ENCODE data around the gene PALM. TPM values are rescaled to one million over a fixed set of nuclear protein-coding genes. Genes with fewer than 3 reads are reported as not detected.

PALM gene
- total RNA-seq, 1 donor from 2014 or later = under 0.01 TPM

- FAIRE-seq (no peak), DNase-seq (ENCODE audit: low read depth) (no peak)
- Histone ChIP-seq H3K36me3 (ENCODE audit: control insufficient read depth, insufficient read depth, low read length) (no peaks in the 10 kb centered on the region), H3K27me3 (ENCODE audit: control insufficient read depth, insufficient read depth, low read length) (no peaks in the 10 kb centered on the region), H3K4me3 (ENCODE audit: low read depth, low read length) (no peak overlapping the region)
- TF ChIP-seq CTCF (IDR thresholded peaks at IDR 0.05; ENCODE audit: insufficient read depth, low read length, severe bottlenecking) = no peak
Measured at GRCh38 chr19:788983-789700, 80.4 kb downstream of the PALM start.

GRCh38 chr19:789701-790060 is 80.9 kb downstream of the PALM start:
- H3K27me3 ChIP-seq (ENCODE audit: control insufficient read depth, insufficient read depth, low read length) = no peaks in the 10 kb centered on the region
- no peak for TF ChIP-seq CTCF (IDR thresholded peaks at IDR 0.05; ENCODE audit: insufficient read depth, low read length, severe bottlenecking)
- no peak overlapping the region for H3K4me3 ChIP-seq (ENCODE audit: low read depth, low read length)
- no peaks in the 10 kb centered on the region for H3K36me3 ChIP-seq (ENCODE audit: control insufficient read depth, insufficient read depth, low read length)
- DNase-seq (ENCODE audit: low read depth) (no peak), FAIRE-seq (no peak)

DNA sequence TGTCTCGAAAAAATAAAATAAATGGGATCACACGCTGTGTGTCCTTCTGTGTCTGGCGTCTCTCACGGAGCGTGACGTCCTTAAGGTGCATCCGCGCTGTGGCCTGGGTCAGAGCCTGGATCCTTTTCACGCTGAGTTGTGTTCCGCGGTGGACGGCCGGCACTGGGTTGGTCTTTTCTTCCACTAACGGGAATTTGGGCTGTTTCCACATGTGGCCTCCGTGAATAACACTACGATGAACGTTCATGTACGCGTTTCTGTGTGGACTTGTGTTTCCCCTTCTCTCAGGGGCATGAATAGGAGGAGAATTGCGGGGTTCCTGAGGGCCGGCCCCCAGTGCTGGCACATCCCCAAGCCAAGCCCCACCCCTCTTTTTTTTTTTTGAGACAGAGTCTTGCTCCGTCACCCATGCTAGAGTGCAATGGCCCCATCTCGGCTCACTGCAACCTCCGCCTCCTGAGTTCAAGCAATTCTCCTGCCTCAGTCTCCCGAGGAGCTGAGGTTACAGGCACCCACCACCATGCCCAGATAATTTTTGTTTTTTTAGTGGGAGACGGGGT is 82.4 kb downstream of the PALM start:
- DNase-seq (ENCODE audit: low read depth) = no peak
- no peak overlapping the region for H3K4me3 ChIP-seq (ENCODE audit: low read depth, low read length)
- no peak for TF ChIP-seq CTCF (IDR thresholded peaks at IDR 0.05; ENCODE audit: insufficient read depth, low read length, severe bottlenecking)
- no peaks in the 10 kb centered on the region for H3K36me3 ChIP-seq (ENCODE audit: control insufficient read depth, insufficient read depth, low read length)
- no peak for FAIRE-seq
- H3K27me3 ChIP-seq (ENCODE audit: control insufficient read depth, insufficient read depth, low read length) = no peaks in the 10 kb centered on the region

- Histone ChIP-seq H3K4me3 (ENCODE audit: low read depth, low read length) (no peak overlapping the region), H3K27me3 (ENCODE audit: control insufficient read depth, insufficient read depth, low read length) (no peaks in the 10 kb centered on the region), H3K36me3 (ENCODE audit: control insufficient read depth, insufficient read depth, low read length) (no peaks in the 10 kb centered on the region)
- DNase-seq (ENCODE audit: low read depth) (no peak), FAIRE-seq (no peak)
- no peak for TF ChIP-seq CTCF (IDR thresholded peaks at IDR 0.05; ENCODE audit: insufficient read depth, low read length, severe bottlenecking)
Measured at GRCh38 chr19:791567-792305, 83.0 kb downstream of the PALM start.

DNA sequence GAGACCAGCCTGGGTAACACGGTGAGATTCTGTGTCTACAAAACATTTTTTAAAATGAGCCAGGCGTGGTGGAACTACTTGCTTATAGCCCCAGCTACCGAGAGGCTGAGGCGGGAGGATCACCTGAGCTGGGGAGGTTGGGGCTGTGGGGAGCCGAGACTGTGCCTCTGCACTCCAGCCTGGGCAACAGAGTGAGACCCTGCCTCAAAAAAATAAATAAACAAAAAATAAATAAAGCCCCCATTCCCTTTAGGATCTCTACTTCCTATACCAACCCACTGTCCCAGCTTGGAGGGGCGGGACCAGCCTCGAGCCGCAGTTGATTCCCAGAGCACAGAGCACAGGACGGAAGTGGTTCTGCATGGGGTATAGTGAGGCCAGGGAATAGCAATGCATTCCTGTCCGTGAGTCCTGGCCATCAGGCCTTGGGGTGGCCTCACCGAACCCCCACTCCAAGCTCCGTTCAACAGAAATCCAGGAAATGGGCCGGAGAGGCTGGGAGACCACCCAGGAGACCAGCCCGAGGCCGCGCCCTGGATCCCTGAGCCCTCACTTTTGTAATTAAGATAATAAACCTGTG is 83.7 kb downstream of the PALM start:
- no peak overlapping the region for H3K4me3 ChIP-seq (ENCODE audit: low read depth, low read length)
- no peak for TF ChIP-seq CTCF (IDR thresholded peaks at IDR 0.05; ENCODE audit: insufficient read depth, low read length, severe bottlenecking)
- no peaks in the 10 kb centered on the region for H3K36me3 ChIP-seq (ENCODE audit: control insufficient read depth, insufficient read depth, low read length)
- no peaks in the 10 kb centered on the region for H3K27me3 ChIP-seq (ENCODE audit: control insufficient read depth, insufficient read depth, low read length)
- FAIRE-seq = no peak
- no peak for DNase-seq (ENCODE audit: low read depth)
